ENCODE data around the gene PPP2R2B. TPM values are rescaled to one million over a fixed set of nuclear protein-coding genes. Genes with fewer than 3 reads are reported as not detected.

The PPP2R2B gene
- total RNA-seq, 1 experiment from 2014 or later: not detected

DNA sequence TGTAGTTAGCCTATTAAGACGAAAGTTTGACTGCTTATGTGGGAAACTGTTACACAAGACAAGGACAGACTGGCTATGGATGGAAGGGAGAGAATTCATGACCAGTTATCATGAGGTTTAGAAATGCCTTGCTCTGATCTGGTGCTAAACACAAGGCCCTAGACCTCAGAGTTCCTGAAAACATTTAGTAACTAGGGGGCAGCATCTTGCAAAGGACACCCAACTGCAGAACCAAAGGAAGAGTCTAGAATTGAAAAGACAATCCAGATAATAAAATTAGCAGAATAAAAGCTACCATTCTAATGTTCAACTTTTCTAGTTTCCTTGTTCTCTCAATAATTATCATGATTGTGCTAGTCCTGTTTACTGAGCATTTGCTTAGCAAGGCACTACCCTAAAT, 232.1 kb downstream of the PPP2R2B start:
- Histone ChIP-seq H3K9me3 (ENCODE audit: control insufficient read depth in 1 of 2, insufficient read depth in 1 of 2, low read depth in 1 of 2, low read length in 2 of 2) (no peaks in the 10 kb centered on the region), H3K4me3 (replicated peaks in 1 of 2; ENCODE audit: low read depth in 1 of 2, low read length in 2 of 2) (no peak overlapping the region), H4K20me1 (ENCODE audit: insufficient read depth) (no peaks in the 10 kb centered on the region), H3K27me3 (ENCODE audit: insufficient read depth, low read length) (no peaks in the 10 kb centered on the region), H3K36me3 (ENCODE audit: control insufficient read depth in 1 of 2, insufficient read depth in 2 of 2, low read length in 2 of 2) (no peaks in the 10 kb centered on the region), H3K4me1 (ENCODE audit: control insufficient read depth in 1 of 2, insufficient read depth in 2 of 2, low read length in 2 of 2) (no peaks in the 10 kb centered on the region), H2AFZ (ENCODE audit: low read depth, low read length, poor library complexity, severe bottlenecking) (no peak overlapping the region), H3K27ac (ENCODE audit: low read depth, low read length) (no peak overlapping the region), H3K9me2 (ENCODE audit: insufficient read depth) (no peaks in the 10 kb centered on the region), H3K4me2 (ENCODE audit: low read length) (no peak overlapping the region), H3K79me2 (ENCODE audit: insufficient read depth, low read length) (no peaks in the 10 kb centered on the region), H3K9ac (ENCODE audit: low read length) (no peak overlapping the region)
- intact Hi-C loops (cut with micrococcal nuclease): no loop called here
- peak; percentile 42 for TF ChIP-seq RAD21 (IDR thresholded peaks at IDR 0.05; ENCODE audit: low read depth)
- TF ChIP-seq EZH2 (IDR thresholded peaks at IDR 0.05): no peak
- TF ChIP-seq, protein P1, sequence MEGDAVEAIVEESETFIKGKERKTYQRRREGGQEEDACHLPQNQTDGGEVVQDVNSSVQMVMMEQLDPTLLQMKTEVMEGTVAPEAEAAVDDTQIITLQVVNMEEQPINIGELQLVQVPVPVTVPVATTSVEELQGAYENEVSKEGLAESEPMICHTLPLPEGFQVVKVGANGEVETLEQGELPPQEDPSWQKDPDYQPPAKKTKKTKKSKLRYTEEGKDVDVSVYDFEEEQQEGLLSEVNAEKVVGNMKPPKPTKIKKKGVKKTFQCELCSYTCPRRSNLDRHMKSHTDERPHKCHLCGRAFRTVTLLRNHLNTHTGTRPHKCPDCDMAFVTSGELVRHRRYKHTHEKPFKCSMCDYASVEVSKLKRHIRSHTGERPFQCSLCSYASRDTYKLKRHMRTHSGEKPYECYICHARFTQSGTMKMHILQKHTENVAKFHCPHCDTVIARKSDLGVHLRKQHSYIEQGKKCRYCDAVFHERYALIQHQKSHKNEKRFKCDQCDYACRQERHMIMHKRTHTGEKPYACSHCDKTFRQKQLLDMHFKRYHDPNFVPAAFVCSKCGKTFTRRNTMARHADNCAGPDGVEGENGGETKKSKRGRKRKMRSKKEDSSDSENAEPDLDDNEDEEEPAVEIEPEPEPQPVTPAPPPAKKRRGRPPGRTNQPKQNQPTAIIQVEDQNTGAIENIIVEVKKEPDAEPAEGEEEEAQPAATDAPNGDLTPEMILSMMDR (IDR thresholded peaks at IDR 0.05 in 2 of 3, conservative IDR thresholded peaks at IDR 0.05 in 1 of 3; ENCODE audit: borderline replicate concordance in 1 of 3, insufficient read depth in 1 of 3, low read depth in 2 of 3, low read length in 2 of 3): peak in 1 of 3 experiments; percentile 13; a peak in 1 of 6 replicates
- ChIA-PET POLR2A (no interaction called here), RAD21 (ENCODE audit: low non-redundant PET in 1 of 2, low total read pairs in 2 of 2, uncharacterized antibody in 2 of 2, unreplicated experiment in 2 of 2) (no interaction called here), CTCF (no interaction called here)
- no TSS peak for BruUV-seq (replicated peaks)
- ATAC-seq (no peak), DNase-seq (ENCODE audit: low read depth, low spot score) (no peak)

DNA sequence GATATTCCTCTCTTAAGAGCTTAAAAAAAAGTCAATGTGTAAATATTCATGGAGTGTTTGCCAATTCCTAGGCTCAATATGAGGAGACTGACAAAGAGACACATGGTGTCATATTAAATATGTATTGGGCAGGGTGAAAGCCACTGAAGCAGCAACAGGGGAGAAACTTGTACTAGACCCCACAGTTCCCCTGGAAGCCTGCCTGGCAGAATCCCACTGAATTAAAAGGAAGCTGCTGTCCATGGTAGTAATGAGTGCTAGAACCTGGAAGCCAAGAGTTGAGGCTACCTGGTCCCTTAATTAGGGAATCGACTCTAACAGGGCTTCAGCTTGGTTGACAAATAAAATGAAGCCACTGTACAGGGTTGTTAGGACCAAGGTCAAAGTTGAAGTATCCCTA, 233.2 kb downstream of the PPP2R2B start:
- H3K4me2 ChIP-seq (ENCODE audit: low read length): no peak overlapping the region
- H3K36me3 ChIP-seq (ENCODE audit: control insufficient read depth in 1 of 2, insufficient read depth in 2 of 2, low read length in 2 of 2): no peaks in the 10 kb centered on the region
- ChIA-PET POLR2A (no interaction called here), CTCF (no interaction called here), RAD21 (ENCODE audit: low non-redundant PET in 1 of 2, low total read pairs in 2 of 2, uncharacterized antibody in 2 of 2, unreplicated experiment in 2 of 2) (no interaction called here)
- TF ChIP-seq, protein P2, sequence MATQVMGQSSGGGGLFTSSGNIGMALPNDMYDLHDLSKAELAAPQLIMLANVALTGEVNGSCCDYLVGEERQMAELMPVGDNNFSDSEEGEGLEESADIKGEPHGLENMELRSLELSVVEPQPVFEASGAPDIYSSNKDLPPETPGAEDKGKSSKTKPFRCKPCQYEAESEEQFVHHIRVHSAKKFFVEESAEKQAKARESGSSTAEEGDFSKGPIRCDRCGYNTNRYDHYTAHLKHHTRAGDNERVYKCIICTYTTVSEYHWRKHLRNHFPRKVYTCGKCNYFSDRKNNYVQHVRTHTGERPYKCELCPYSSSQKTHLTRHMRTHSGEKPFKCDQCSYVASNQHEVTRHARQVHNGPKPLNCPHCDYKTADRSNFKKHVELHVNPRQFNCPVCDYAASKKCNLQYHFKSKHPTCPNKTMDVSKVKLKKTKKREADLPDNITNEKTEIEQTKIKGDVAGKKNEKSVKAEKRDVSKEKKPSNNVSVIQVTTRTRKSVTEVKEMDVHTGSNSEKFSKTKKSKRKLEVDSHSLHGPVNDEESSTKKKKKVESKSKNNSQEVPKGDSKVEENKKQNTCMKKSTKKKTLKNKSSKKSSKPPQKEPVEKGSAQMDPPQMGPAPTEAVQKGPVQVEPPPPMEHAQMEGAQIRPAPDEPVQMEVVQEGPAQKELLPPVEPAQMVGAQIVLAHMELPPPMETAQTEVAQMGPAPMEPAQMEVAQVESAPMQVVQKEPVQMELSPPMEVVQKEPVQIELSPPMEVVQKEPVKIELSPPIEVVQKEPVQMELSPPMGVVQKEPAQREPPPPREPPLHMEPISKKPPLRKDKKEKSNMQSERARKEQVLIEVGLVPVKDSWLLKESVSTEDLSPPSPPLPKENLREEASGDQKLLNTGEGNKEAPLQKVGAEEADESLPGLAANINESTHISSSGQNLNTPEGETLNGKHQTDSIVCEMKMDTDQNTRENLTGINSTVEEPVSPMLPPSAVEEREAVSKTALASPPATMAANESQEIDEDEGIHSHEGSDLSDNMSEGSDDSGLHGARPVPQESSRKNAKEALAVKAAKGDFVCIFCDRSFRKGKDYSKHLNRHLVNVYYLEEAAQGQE (IDR thresholded peaks at IDR 0.05; ENCODE audit: low read depth): peak; percentile 58
- no peak for TF ChIP-seq ELF1 (IDR thresholded peaks at IDR 0.05; ENCODE audit: borderline replicate concordance, low read depth)
- TF ChIP-seq, protein P3, sequence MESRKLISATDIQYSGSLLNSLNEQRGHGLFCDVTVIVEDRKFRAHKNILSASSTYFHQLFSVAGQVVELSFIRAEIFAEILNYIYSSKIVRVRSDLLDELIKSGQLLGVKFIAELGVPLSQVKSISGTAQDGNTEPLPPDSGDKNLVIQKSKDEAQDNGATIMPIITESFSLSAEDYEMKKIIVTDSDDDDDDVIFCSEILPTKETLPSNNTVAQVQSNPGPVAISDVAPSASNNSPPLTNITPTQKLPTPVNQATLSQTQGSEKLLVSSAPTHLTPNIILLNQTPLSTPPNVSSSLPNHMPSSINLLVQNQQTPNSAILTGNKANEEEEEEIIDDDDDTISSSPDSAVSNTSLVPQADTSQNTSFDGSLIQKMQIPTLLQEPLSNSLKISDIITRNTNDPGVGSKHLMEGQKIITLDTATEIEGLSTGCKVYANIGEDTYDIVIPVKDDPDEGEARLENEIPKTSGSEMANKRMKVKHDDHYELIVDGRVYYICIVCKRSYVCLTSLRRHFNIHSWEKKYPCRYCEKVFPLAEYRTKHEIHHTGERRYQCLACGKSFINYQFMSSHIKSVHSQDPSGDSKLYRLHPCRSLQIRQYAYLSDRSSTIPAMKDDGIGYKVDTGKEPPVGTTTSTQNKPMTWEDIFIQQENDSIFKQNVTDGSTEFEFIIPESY (IDR thresholded peaks at IDR 0.05; ENCODE audit: extremely low read depth, insufficient replicate concordance, low read length): no peak
- H3K9ac ChIP-seq (ENCODE audit: low read length): no peak overlapping the region
- H3K79me2 ChIP-seq (ENCODE audit: insufficient read depth, low read length): no peaks in the 10 kb centered on the region
- no peak for DNase-seq (ENCODE audit: low read depth, low spot score)
- H3K9me2 ChIP-seq (ENCODE audit: insufficient read depth): no peaks in the 10 kb centered on the region
- H4K20me1 ChIP-seq (ENCODE audit: insufficient read depth): no peaks in the 10 kb centered on the region
- no peak for ATAC-seq
- H3K27ac ChIP-seq (ENCODE audit: low read depth, low read length): no peak overlapping the region
- no peak overlapping the region for H3K4me3 ChIP-seq (replicated peaks in 1 of 2; ENCODE audit: low read depth in 1 of 2, low read length in 2 of 2)
- intact Hi-C loops (cut with micrococcal nuclease): no loop called here
- H3K9me3 ChIP-seq (ENCODE audit: control insufficient read depth in 1 of 2, insufficient read depth in 1 of 2, low read depth in 1 of 2, low read length in 2 of 2): no peaks in the 10 kb centered on the region
- H2AFZ ChIP-seq (ENCODE audit: low read depth, low read length, poor library complexity, severe bottlenecking): no peak overlapping the region
- no peaks in the 10 kb centered on the region for H3K4me1 ChIP-seq (ENCODE audit: control insufficient read depth in 1 of 2, insufficient read depth in 2 of 2, low read length in 2 of 2)
- peaks cover 5% of the 10 kb centered on the region; the same call in 1 of the 2 replicates for H3K27me3 ChIP-seq (ENCODE audit: insufficient read depth, low read length)
- no TSS peak for BruUV-seq (replicated peaks)
